GM12878 (cell line): ENCODE data around the gene FILIP1L. TPM values are rescaled to one million over a fixed set of nuclear protein-coding genes. Genes with fewer than 3 reads are reported as not detected.

Source experiments
- ATAC-seq: fragments of 200-7000 bp; cut with Tn5 transposase; 3 replicates; pipeline ENCODE4 v1.9.1; 2020; ENCODE audit warnings: mild to moderate bottlenecking, moderate library complexity
- BruUV-seq: library from RNA; stranded (reverse); fragments of 400-500 nt; replicated peaks from 2 replicates; lab custom pipeline; 2021; lab: Mats Ljungman, UMichigan
- CTCF ChIA-PET: fragments of 300-600 bp; sonication (Branson Sonifier 250); formaldehyde crosslinking; extraction: SDS; loops from one replicate; lab custom pipeline; 2021; ENCODE audit warnings: inconsistent platforms; lab: Yijun Ruan, JAX
- POLR2A ChIA-PET: fragments of 350-600 bp; formaldehyde crosslinking; extraction: SDS; loops from one replicate; lab custom pipeline; 2021; ENCODE audit warnings: inconsistent platforms; lab: Charles Lee
- RAD21 ChIA-PET: fragments of 300-600 bp; sonication (Branson Sonifier 250); formaldehyde crosslinking; loops from one replicate; lab custom pipeline; 2023; ENCODE audit warnings: antibody characterized with exemption; ENCODE audit not compliant: unreplicated experiment; lab: Charles Lee
- SMC1A ChIA-PET: fragments of 300-600 bp; sonication (Branson Sonifier 250); formaldehyde crosslinking; loops from one replicate; lab custom pipeline; 2023; ENCODE audit not compliant: unreplicated experiment, uncharacterized antibody; lab: Charles Lee
- DNase-seq: peaks from one replicate; pipeline ENCODE4 v3.0.0-alpha.2; 2011; ENCODE audit warnings: low read depth, low spot score
- FAIRE-seq: peaks from 3 replicates; lab custom pipeline; 2011; peaks lifted over from hg19 to GRCh38; lab: Jason Lieb, UNC
- H2AFZ ChIP-seq: 2 replicates; pipeline ENCODE4 v1.6.0; 2011; ENCODE audit warnings: low read depth, low read length, control low read depth; ENCODE audit not compliant: control insufficient read depth
- H3K27ac ChIP-seq: 2 replicates; pipeline ENCODE4 v1.5.1; 2011; ENCODE audit warnings: control low read depth; ENCODE audit not compliant: control insufficient read depth, insufficient read depth
- H3K27me3 ChIP-seq, 2 experiments: replicated peaks in 1 of 2; 2 replicates each; pipeline versions ENCODE4 v1.6.0 to v1.6.1; 2011; ENCODE audit warnings: low read length in 1 of 2; ENCODE audit not compliant: control insufficient read depth in 2 of 2, insufficient read depth in 2 of 2
- H3K36me3 ChIP-seq, 2 experiments: 2 replicates each; pipeline ENCODE4 v1.5.1; 2011; ENCODE audit warnings: low read length in 1 of 2; ENCODE audit not compliant: control insufficient read depth in 2 of 2, insufficient read depth in 2 of 2
- H3K4me1 ChIP-seq: 2 replicates; pipeline ENCODE4 v1.6.1; 2011; ENCODE audit warnings: mild to moderate bottlenecking, low read length, moderate library complexity, mixed read lengths; ENCODE audit not compliant: control insufficient read depth, insufficient read depth
- H3K4me2 ChIP-seq: 2 replicates; pipeline ENCODE4 v1.6.0; 2011; ENCODE audit warnings: control low read depth; ENCODE audit not compliant: control insufficient read depth, insufficient read depth
- H3K4me3 ChIP-seq: fragments of 200-600 bp; sonication (generic); 2 replicates; pipeline ENCODE4 v1.5.1; 2016
- H3K79me2 ChIP-seq: 2 replicates; pipeline ENCODE4 v1.6.0; 2011; ENCODE audit warnings: low read length; ENCODE audit not compliant: control insufficient read depth, insufficient read depth
- H3K9ac ChIP-seq: 2 replicates; pipeline ENCODE4 v1.8.0; 2011; ENCODE audit warnings: low read length, control low read depth, mixed read lengths; ENCODE audit not compliant: control insufficient read depth, insufficient read depth
- H3K9me3 ChIP-seq: replicated peaks from 3 replicates; pipeline ENCODE4 v1.5.1; 2011; ENCODE audit warnings: mild to moderate bottlenecking, low read length; ENCODE audit not compliant: control insufficient read depth, insufficient read depth
- H4K20me1 ChIP-seq: 2 replicates; pipeline ENCODE4 v1.6.0; 2011; ENCODE audit not compliant: control insufficient read depth, insufficient read depth
- BCL11A ChIP-seq: IDR thresholded peaks from 2 replicates; pipeline ENCODE4 v1.6.1; 2011; ENCODE audit warnings: low read depth, low read length
- EED ChIP-seq: sonication (generic); IDR thresholded peaks from 2 replicates; pipeline ENCODE4 v1.6.1; 2016; ENCODE audit warnings: antibody characterized with exemption, low read depth
- EP300 ChIP-seq, 2 experiments: fragments of 150-350 bp in 1 of 2; IDR thresholded peaks; 2 replicates each; pipeline ENCODE4 v1.6.1; 2011 to 2012; ENCODE audit warnings: low read depth in 2 of 2, low read length in 2 of 2, borderline replicate concordance in 1 of 2, improper control_type of control experiment in 1 of 2, inconsistent platforms in 1 of 2; ENCODE audit not compliant: control insufficient read depth in 1 of 2
- GATAD2B ChIP-seq: fragments of 450-650 bp; conservative IDR thresholded peaks from 2 replicates; pipeline ENCODE4 v1.6.1; 2017; ENCODE audit warnings: low read depth, mild to moderate bottlenecking, moderate library complexity
- IKZF1 ChIP-seq: fragments of 450-650 bp; conservative IDR thresholded peaks from 2 replicates; pipeline ENCODE4 v1.6.1; 2017; ENCODE audit warnings: antibody characterized with exemption, mild to moderate bottlenecking
- KDM1A ChIP-seq: fragments of 200-600 bp; sonication (generic); IDR thresholded peaks from 2 replicates; pipeline ENCODE4 v1.6.1; 2016; ENCODE audit warnings: borderline replicate concordance
- MAX ChIP-seq: IDR thresholded peaks from 2 replicates; pipeline ENCODE4 v1.6.1; 2012; ENCODE audit warnings: low read depth, low read length, improper control_type of control experiment
- NBN ChIP-seq: fragments of 450-650 bp; IDR thresholded peaks from 2 replicates; pipeline ENCODE4 v1.6.1; 2016
- PAX5 ChIP-seq: IDR thresholded peaks from 2 replicates; pipeline ENCODE4 v1.6.1; 2011; ENCODE audit warnings: low read depth, low read length, borderline replicate concordance
- POLR2AphosphoS5 ChIP-seq: IDR thresholded peaks from 2 replicates; pipeline ENCODE4 v1.6.1; 2011; ENCODE audit warnings: mild to moderate bottlenecking, low read length, inconsistent platforms
- STAT3 ChIP-seq: IDR thresholded peaks from 2 replicates; pipeline ENCODE4 v1.6.1; 2011; ENCODE audit warnings: low read depth, low read length, improper control_type of control experiment
- WRNIP1 ChIP-seq: IDR thresholded peaks from 2 replicates; pipeline ENCODE4 v1.6.1; 2011; ENCODE audit warnings: low read depth, low read length, improper control_type of control experiment, borderline replicate concordance
- ZBTB40 ChIP-seq: fragments of 450-650 bp; IDR thresholded peaks from 2 replicates; pipeline ENCODE4 v1.6.1; 2016; ENCODE audit warnings: mild to moderate bottlenecking, moderate library complexity, borderline replicate concordance
- WGBS: methylation state at CpG from one replicate; pipeline ENCODE4 v1.1.6; 2016; ENCODE audit warnings: low lambda C conversion rate; ENCODE audit not compliant: insufficient replicate concordance, insufficient coverage; ENCODE audit errors: missing lambda C conversion rate; 5-methylcytosine and 5-hydroxymethylcytosine counted together
- in situ Hi-C: fragments of 300-500 bp; cut with MboI; formaldehyde crosslinking; loops from 9 replicates; pipeline ENCODE4 v1.14.3; 2018; ENCODE audit warnings: mixed read lengths
- intact Hi-C: fragments of 100-400 bp; cut with micrococcal nuclease; formaldehyde crosslinking; loops from one replicate; pipeline ENCODE4 v1.14.2; 2022; ENCODE audit not compliant: unreplicated experiment
- polyA plus RNA-seq, 11 experiments: library from polyadenylated mRNA; depleted of rRNA in 4 of 11; unstranded in 6 of 11; stranded (reverse) in 5 of 11; fragments of >200 nt; fragmentation: Nextera tagmentation in 4 of 11; fragmentation: Illumina TruSeq in 1 of 11; extraction: Ambion mirVana in 4 of 11; extraction: Trizol in 1 of 11; gene quantifications; 1 replicate in 1 of 11; 2 replicates in 10 of 11; pipeline versions ENCODE4 v1.2.1 to v1.2.3, GENCODE V29; 2011 to 2016; ENCODE audit warnings: inconsistent platforms in 2 of 11, missing spikeins in 2 of 11, low read depth in 1 of 11
- total RNA-seq, 4 experiments: library from RNA; depleted of rRNA in 3 of 4; stranded (reverse); fragments of >200 nt in 3 of 4; fragmentation: Illumina TruSeq in 1 of 4; extraction: Trizol in 1 of 4; gene quantifications; 2 replicates each; pipeline versions ENCODE4 v1.2.1 to v1.2.3, GENCODE V29; 2013 to 2021
- TF ChIP-seq, protein P1 (sequence below): fragments of 450-650 bp; conservative IDR thresholded peaks from 2 replicates; pipeline ENCODE4 v1.6.1; 2017; ENCODE audit warnings: mild to moderate bottlenecking, moderate library complexity

FILIP1L gene
- total and polyA plus RNA-seq, 10 of the 15 experiments (the other 5 are each of a cell fraction or from before 2014, with no cell fraction given), result 0.24 to 6.1 (median 3.5) TPM

- no peaks in the 10 kb centered on the region for H3K9me3 ChIP-seq
- CTCF ChIA-PET, result interaction anchor here (1.2 kb wide), 1 partner anchor 252 kb away, joined by 4 read pairs; no protein-coding TSS in a partner anchor
- in situ Hi-C loops (no loop called here), intact Hi-C loops (no loop called here)
- H3K27me3 ChIP-seq, result no peaks in the 10 kb centered on the region
- peak overlapping the region; percentile 75 for H3K4me3 ChIP-seq
- peak overlapping the region; percentile 89 for H3K4me2 ChIP-seq
- no peak overlapping the region for H3K27ac ChIP-seq
- peaks cover 0 to 4% of the 10 kb centered on the region in 2 experiments; a peak in 1 of 4 replicates for H3K36me3 ChIP-seq
- TF ChIP-seq EP300 (IDR thresholded peaks at IDR 0.05; ENCODE audit: borderline replicate concordance in 1 of 2, control insufficient read depth in 1 of 2, low read depth in 2 of 2, low read length in 2 of 2) (no peak), KDM1A (no peak), MAX (no peak), BCL11A (no peak), STAT3 (no peak), PAX5 (no peak), ZBTB40 (no peak), IKZF1 (no peak), EED (no peak), NBN (no peak), WRNIP1 (no peak), GATAD2B (no peak), POLR2AphosphoS5 (no peak)
- TF ChIP-seq, protein P1, sequence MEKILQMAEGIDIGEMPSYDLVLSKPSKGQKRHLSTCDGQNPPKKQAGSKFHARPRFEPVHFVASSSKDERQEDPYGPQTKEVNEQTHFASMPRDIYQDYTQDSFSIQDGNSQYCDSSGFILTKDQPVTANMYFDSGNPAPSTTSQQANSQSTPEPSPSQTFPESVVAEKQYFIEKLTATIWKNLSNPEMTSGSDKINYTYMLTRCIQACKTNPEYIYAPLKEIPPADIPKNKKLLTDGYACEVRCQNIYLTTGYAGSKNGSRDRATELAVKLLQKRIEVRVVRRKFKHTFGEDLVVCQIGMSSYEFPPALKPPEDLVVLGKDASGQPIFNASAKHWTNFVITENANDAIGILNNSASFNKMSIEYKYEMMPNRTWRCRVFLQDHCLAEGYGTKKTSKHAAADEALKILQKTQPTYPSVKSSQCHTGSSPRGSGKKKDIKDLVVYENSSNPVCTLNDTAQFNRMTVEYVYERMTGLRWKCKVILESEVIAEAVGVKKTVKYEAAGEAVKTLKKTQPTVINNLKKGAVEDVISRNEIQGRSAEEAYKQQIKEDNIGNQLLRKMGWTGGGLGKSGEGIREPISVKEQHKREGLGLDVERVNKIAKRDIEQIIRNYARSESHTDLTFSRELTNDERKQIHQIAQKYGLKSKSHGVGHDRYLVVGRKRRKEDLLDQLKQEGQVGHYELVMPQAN, result no peak
- DNase-seq, result no peak
- H3K4me1 ChIP-seq, result no peaks in the 10 kb centered on the region
- ATAC-seq, result no peak
- SMC1A ChIA-PET, result interaction anchor here (1.0 kb wide), 1 partner anchor 53 kb away, joined by 4 read pairs; no protein-coding TSS in a partner anchor
- H2AFZ ChIP-seq, result no peak overlapping the region; the same call in 1 of the 2 replicates
- FAIRE-seq, result no peak
- H3K79me2 ChIP-seq, result peaks cover 20% of the 10 kb centered on the region
- RAD21 ChIA-PET, result interaction anchor here (1.5 kb wide), 1 partner anchor 24 kb away, joined by 3 read pairs; no protein-coding TSS in a partner anchor
- H4K20me1 ChIP-seq, result no peaks in the 10 kb centered on the region
- 74% methylated on average over 2 of the region's 2 CpGs for WGBS
- no peak overlapping the region for H3K9ac ChIP-seq
- POLR2A ChIA-PET, result no interaction called here
- BruUV-seq, result no TSS peak
Measured at GRCh38 chr3:99818818-99819217, 295.5 kb downstream of the FILIP1L start.
